GM12878 (cell line): ENCODE results near the gene RREB1. TPM values are rescaled to one million over a fixed set of nuclear protein-coding genes. Genes with fewer than 3 reads are reported as not detected.

Experiments
- ATAC-seq: fragments of 200-7000 bp; cut with Tn5 transposase; 3 replicates; pipeline ENCODE4 v1.9.1; 2020; ENCODE audit warnings: mild to moderate bottlenecking, moderate library complexity
- BruUV-seq: library from RNA; stranded (reverse); fragments of 400-500 nt; replicated peaks from 2 replicates; lab custom pipeline; 2021; lab: Mats Ljungman, UMichigan
- CTCF ChIA-PET: fragments of 300-600 bp; sonication (Branson Sonifier 250); formaldehyde crosslinking; extraction: SDS; loops from one replicate; lab custom pipeline; 2021; ENCODE audit warnings: inconsistent platforms; lab: Yijun Ruan, JAX
- POLR2A ChIA-PET: fragments of 350-600 bp; formaldehyde crosslinking; extraction: SDS; loops from one replicate; lab custom pipeline; 2021; ENCODE audit warnings: inconsistent platforms; lab: Charles Lee
- RAD21 ChIA-PET: fragments of 300-600 bp; sonication (Branson Sonifier 250); formaldehyde crosslinking; loops from one replicate; lab custom pipeline; 2023; ENCODE audit warnings: antibody characterized with exemption; ENCODE audit not compliant: unreplicated experiment; lab: Charles Lee
- SMC1A ChIA-PET: fragments of 300-600 bp; sonication (Branson Sonifier 250); formaldehyde crosslinking; loops from one replicate; lab custom pipeline; 2023; ENCODE audit not compliant: unreplicated experiment, uncharacterized antibody; lab: Charles Lee
- DNase-seq: peaks from one replicate; pipeline ENCODE4 v3.0.0-alpha.2; 2011; ENCODE audit warnings: low read depth, low spot score
- FAIRE-seq: peaks from 3 replicates; lab custom pipeline; 2011; peaks lifted over from hg19 to GRCh38; lab: Jason Lieb, UNC
- H2AFZ ChIP-seq: 2 replicates; pipeline ENCODE4 v1.6.0; 2011; ENCODE audit warnings: low read depth, low read length, control low read depth; ENCODE audit not compliant: control insufficient read depth
- H3K27ac ChIP-seq: 2 replicates; pipeline ENCODE4 v1.5.1; 2011; ENCODE audit warnings: control low read depth; ENCODE audit not compliant: control insufficient read depth, insufficient read depth
- H3K27me3 ChIP-seq, 2 experiments: replicated peaks in 1 of 2; 2 replicates each; pipeline versions ENCODE4 v1.6.0 to v1.6.1; 2011; ENCODE audit warnings: low read length in 1 of 2; ENCODE audit not compliant: control insufficient read depth in 2 of 2, insufficient read depth in 2 of 2
- H3K36me3 ChIP-seq, 2 experiments: 2 replicates each; pipeline ENCODE4 v1.5.1; 2011; ENCODE audit warnings: low read length in 1 of 2; ENCODE audit not compliant: control insufficient read depth in 2 of 2, insufficient read depth in 2 of 2
- H3K4me1 ChIP-seq: 2 replicates; pipeline ENCODE4 v1.6.1; 2011; ENCODE audit warnings: mild to moderate bottlenecking, low read length, moderate library complexity, mixed read lengths; ENCODE audit not compliant: control insufficient read depth, insufficient read depth
- H3K4me2 ChIP-seq: 2 replicates; pipeline ENCODE4 v1.6.0; 2011; ENCODE audit warnings: control low read depth; ENCODE audit not compliant: control insufficient read depth, insufficient read depth
- H3K4me3 ChIP-seq: fragments of 200-600 bp; sonication (generic); 2 replicates; pipeline ENCODE4 v1.5.1; 2016
- H3K79me2 ChIP-seq: 2 replicates; pipeline ENCODE4 v1.6.0; 2011; ENCODE audit warnings: low read length; ENCODE audit not compliant: control insufficient read depth, insufficient read depth
- H3K9ac ChIP-seq: 2 replicates; pipeline ENCODE4 v1.8.0; 2011; ENCODE audit warnings: low read length, control low read depth, mixed read lengths; ENCODE audit not compliant: control insufficient read depth, insufficient read depth
- H3K9me3 ChIP-seq: replicated peaks from 3 replicates; pipeline ENCODE4 v1.5.1; 2011; ENCODE audit warnings: mild to moderate bottlenecking, low read length; ENCODE audit not compliant: control insufficient read depth, insufficient read depth
- H4K20me1 ChIP-seq: 2 replicates; pipeline ENCODE4 v1.6.0; 2011; ENCODE audit not compliant: control insufficient read depth, insufficient read depth
- BCL11A ChIP-seq: IDR thresholded peaks from 2 replicates; pipeline ENCODE4 v1.6.1; 2011; ENCODE audit warnings: low read depth, low read length
- FOXM1 ChIP-seq: IDR thresholded peaks from 2 replicates; pipeline ENCODE4 v1.6.1; 2012; ENCODE audit warnings: low read depth, mild to moderate bottlenecking, inconsistent platforms, low read length, moderate library complexity
- KAT2A ChIP-seq: conservative IDR thresholded peaks from 2 replicates; pipeline ENCODE4 v1.6.1; 2011; ENCODE audit warnings: low read depth, low read length; ENCODE audit not compliant: control insufficient read depth
- KDM1A ChIP-seq: fragments of 200-600 bp; sonication (generic); IDR thresholded peaks from 2 replicates; pipeline ENCODE4 v1.6.1; 2016; ENCODE audit warnings: borderline replicate concordance
- MAX ChIP-seq: IDR thresholded peaks from 2 replicates; pipeline ENCODE4 v1.6.1; 2012; ENCODE audit warnings: low read depth, low read length, improper control_type of control experiment
- POU2F2 ChIP-seq: IDR thresholded peaks from 3 replicates; pipeline ENCODE4 v1.6.1; 2011; ENCODE audit warnings: low read depth, mild to moderate bottlenecking, low read length, borderline replicate concordance
- ZBTB4 ChIP-seq: fragments of 450-650 bp; formaldehyde crosslinking; IDR thresholded peaks from 2 replicates; pipeline ENCODE4 v1.4.0; 2022; ENCODE audit warnings: mild to moderate bottlenecking, moderate library complexity
- WGBS: methylation state at CpG from one replicate; pipeline ENCODE4 v1.1.6; 2016; ENCODE audit warnings: low lambda C conversion rate; ENCODE audit not compliant: insufficient replicate concordance, insufficient coverage; ENCODE audit errors: missing lambda C conversion rate; 5-methylcytosine and 5-hydroxymethylcytosine counted together
- in situ Hi-C: fragments of 300-500 bp; cut with MboI; formaldehyde crosslinking; loops from 9 replicates; pipeline ENCODE4 v1.14.3; 2018; ENCODE audit warnings: mixed read lengths
- intact Hi-C: fragments of 100-400 bp; cut with micrococcal nuclease; formaldehyde crosslinking; loops from one replicate; pipeline ENCODE4 v1.14.2; 2022; ENCODE audit not compliant: unreplicated experiment
- polyA plus RNA-seq, 11 experiments: library from polyadenylated mRNA; depleted of rRNA in 4 of 11; unstranded in 6 of 11; stranded (reverse) in 5 of 11; fragments of >200 nt; fragmentation: Nextera tagmentation in 4 of 11; fragmentation: Illumina TruSeq in 1 of 11; extraction: Ambion mirVana in 4 of 11; extraction: Trizol in 1 of 11; gene quantifications; 1 replicate in 1 of 11; 2 replicates in 10 of 11; pipeline versions ENCODE4 v1.2.1 to v1.2.3, GENCODE V29; 2011 to 2016; ENCODE audit warnings: inconsistent platforms in 2 of 11, missing spikeins in 2 of 11, low read depth in 1 of 11
- total RNA-seq, 4 experiments: library from RNA; depleted of rRNA in 3 of 4; stranded (reverse); fragments of >200 nt in 3 of 4; fragmentation: Illumina TruSeq in 1 of 4; extraction: Trizol in 1 of 4; gene quantifications; 2 replicates each; pipeline versions ENCODE4 v1.2.1 to v1.2.3, GENCODE V29; 2013 to 2021

The RREB1 gene
- total and polyA plus RNA-seq, 10 of the 15 experiments (the other 5 are each of a cell fraction or from before 2014, with no cell fraction given) = 1.9 to 30.3 (median 8.6) TPM

GRCh38 chr6:7196685-7197283, 89.0 kb downstream of the RREB1 start:
- CTCF ChIA-PET = interaction anchor here (1.0 to 1.2 kb wide), 3 partner anchors 12 to 80 kb away, joined by 3 to 5 read pairs (median 4); no protein-coding TSS in a partner anchor
- 91% methylated on average over 4 of the region's 4 CpGs for WGBS
- Histone ChIP-seq H3K36me3 (peaks cover 3 to 27% of the 10 kb centered on the region in 2 experiments), H3K9ac (no peak overlapping the region), H3K9me3 (no peaks in the 10 kb centered on the region), H3K27me3 (no peaks in the 10 kb centered on the region), H3K79me2 (peaks cover 2% of the 10 kb centered on the region), H3K4me2 (no peak overlapping the region), H3K27ac (no peak overlapping the region), H4K20me1 (no peaks in the 10 kb centered on the region), H3K4me1 (peaks cover 7% of the 10 kb centered on the region), H2AFZ (no peak overlapping the region), H3K4me3 (no peak overlapping the region)
- SMC1A ChIA-PET = interaction anchor here (1.2 to 2.7 kb wide), 2 partner anchors 41 to 61 kb away, joined by 4 to 8 read pairs; no protein-coding TSS in a partner anchor
- intact Hi-C loops = no loop called here
- DNase-seq (no peak), ATAC-seq (no peak), FAIRE-seq (no peak)
- in situ Hi-C loops = no loop called here
- TF ChIP-seq BCL11A (no peak), MAX (no peak), KDM1A (no peak), FOXM1 (no peak), KAT2A (no peak), ZBTB4 (no peak), POU2F2 (no peak)
- POLR2A ChIA-PET = interaction anchor here (0.7 kb wide), 1 partner anchor 36 kb away, joined by 6 read pairs; no protein-coding TSS in a partner anchor
- RAD21 ChIA-PET = interaction anchor here (1.4 kb wide), 1 partner anchor 12 kb away, joined by 5 read pairs; no protein-coding TSS in a partner anchor
- BruUV-seq = no TSS peak
